Mesenteric fat pad (tissue), 1 donor: Measurements from ENCODE around the gene TRAF3IP1. TPM values are rescaled to one million over a fixed set of nuclear protein-coding genes. Genes with fewer than 3 reads are reported as not detected.

Experiments used
- DNase-seq: peaks from one replicate; pipeline ENCODE4 v3.0.0-alpha.2; 2020; ENCODE audit warnings: low spot score
- total RNA-seq: library from RNA; stranded (reverse); fragmentation: NEBNext Ultra II Directional; extraction: Animal tissue kit (Norgen Biotek cat#: 25700); gene quantifications from one replicate; pipeline ENCODE4 v1.2.1, GENCODE V29; 2021
- donor health status: DM: yes; HTN: yes; CAD: no.

TRAF3IP1 gene
- total RNA-seq, 1 donor from 2014 or later: 24.5 TPM

- no peak for DNase-seq
Measured at GRCh38 chr2:238378230-238379095, 58.1 kb downstream of the TRAF3IP1 start.

- no peak for DNase-seq
Measured at GRCh38 chr2:238379096-238379810, 58.9 kb downstream of the TRAF3IP1 start.

- DNase-seq: no peak
Measured at GRCh38 chr2:238380336-238380735, 60.0 kb downstream of the TRAF3IP1 start.

GRCh38 chr2:238380785-238381184, 60.5 kb downstream of the TRAF3IP1 start:
- no peak for DNase-seq

- DNase-seq: no peak
Measured at GRCh38 chr2:238381341-238382115, 61.2 kb downstream of the TRAF3IP1 start.

GRCh38 chr2:238382381-238382781, 62.1 kb downstream of the TRAF3IP1 start:
- DNase-seq: no peak

GRCh38 chr2:238383135-238383534, 62.8 kb downstream of the TRAF3IP1 start:
- DNase-seq: no peak

GRCh38 chr2:238383743-238384380, 63.5 kb downstream of the TRAF3IP1 start:
- DNase-seq: no peak

GRCh38 chr2:238387332-238387731, 67.0 kb downstream of the TRAF3IP1 start:
- no peak for DNase-seq

GRCh38 chr2:238388794-238389193, 68.5 kb downstream of the TRAF3IP1 start:
- no peak for DNase-seq

GRCh38 chr2:238389988-238390589, 69.8 kb downstream of the TRAF3IP1 start:
- no peak for DNase-seq

- DNase-seq: no peak
Measured at GRCh38 chr2:238391042-238391689, 70.8 kb downstream of the TRAF3IP1 start.

- DNase-seq: no peak
Measured at GRCh38 chr2:238396663-238397062, 76.3 kb downstream of the TRAF3IP1 start.

GRCh38 chr2:238397356-238397755, 77.0 kb downstream of the TRAF3IP1 start:
- no peak for DNase-seq

GRCh38 chr2:238398577-238398976, 78.3 kb downstream of the TRAF3IP1 start:
- no peak for DNase-seq

GRCh38 chr2:238399094-238399493, 78.8 kb downstream of the TRAF3IP1 start:
- DNase-seq: no peak

GRCh38 chr2:238401551-238401950, 81.2 kb downstream of the TRAF3IP1 start:
- DNase-seq: no peak

- DNase-seq: no peak
Measured at GRCh38 chr2:238403632-238404405, 83.5 kb downstream of the TRAF3IP1 start.

GRCh38 chr2:238404406-238405216, 84.3 kb downstream of the TRAF3IP1 start:
- no peak for DNase-seq
